SK-N-SH (cell line): Measurements from ENCODE around the gene PSME2. TPM values are rescaled to one million over a fixed set of nuclear protein-coding genes. Genes with fewer than 3 reads are reported as not detected.

Experiments used
- CTCF ChIA-PET: fragments of 300-600, 350-600 bp; formaldehyde crosslinking; extraction: SDS; loops from one replicate; lab custom pipeline; 2021; lab: Yijun Ruan, JAX
- POLR2A ChIA-PET: fragments of 350-600 bp; sonication (Branson Sonifier 250); formaldehyde crosslinking; extraction: SDS; loops from one replicate; lab custom pipeline; 2020; ENCODE audit warnings: antibody characterized with exemption, inconsistent platforms; lab: Yijun Ruan, JAX
- DNase-seq: peaks from one replicate; pipeline ENCODE4 v3.0.0; 2012
- H2AFZ ChIP-seq: fragments of 200-600 bp; sonication (generic); 2 replicates; pipeline ENCODE4 v1.8.1; 2016; ENCODE audit warnings: antibody characterized with exemption, mild to moderate bottlenecking, low read depth
- H3F3A ChIP-seq: fragments of 200-600 bp; sonication (generic); replicated peaks from 2 replicates; pipeline ENCODE3; 2016; ENCODE audit warnings: antibody characterized with exemption, mild to moderate bottlenecking; ENCODE audit not compliant: insufficient read depth
- H3K27ac ChIP-seq, 2 experiments: fragments of 200-500 bp in 1 of 2; fragments of 200-600 bp in 1 of 2; sonication (Bioruptor generic) in 1 of 2; sonication (generic), shearing (Covaris generic) in 1 of 2; 2 replicates each; pipeline versions ENCODE4 v1.5.1 to v1.6.1; 2014 to 2016; ENCODE audit warnings: low read depth in 2 of 2, inconsistent platforms in 1 of 2, low read length in 1 of 2, mild to moderate bottlenecking in 1 of 2, mixed read lengths in 1 of 2
- H3K27me3 ChIP-seq: fragments of 200-600 bp; sonication (generic), shearing (Covaris generic); 2 replicates; pipeline ENCODE4 v1.6.1; 2016; ENCODE audit warnings: mixed run types; ENCODE audit not compliant: insufficient read depth
- H3K36me3 ChIP-seq, 2 experiments: fragments of 200-500 bp in 1 of 2; fragments of 200-600 bp in 1 of 2; sonication (Bioruptor generic) in 1 of 2; sonication (generic) in 1 of 2; replicated peaks in 1 of 2; 2 replicates each; pipeline versions ENCODE3 to v1.5.1; 2014 to 2016; ENCODE audit warnings: low read length in 1 of 2, mild to moderate bottlenecking in 1 of 2; ENCODE audit not compliant: insufficient read depth in 2 of 2, control insufficient read depth in 1 of 2
- H3K4me1 ChIP-seq, 2 experiments: fragments of 200-500 bp in 1 of 2; fragments of 200-600 bp in 1 of 2; sonication (Bioruptor generic) in 1 of 2; sonication (generic), shearing (Covaris generic) in 1 of 2; 2 replicates each; pipeline versions ENCODE4 v1.5.1 to v1.6.1; 2014 to 2016; ENCODE audit warnings: low read depth in 1 of 2, low read length in 1 of 2, mixed run types in 1 of 2; ENCODE audit not compliant: insufficient read depth in 2 of 2, control insufficient read depth in 1 of 2
- H3K4me2 ChIP-seq: fragments of 200-600 bp; sonication (generic), shearing (Covaris generic); 2 replicates; pipeline ENCODE4 v1.6.1; 2017; ENCODE audit warnings: mixed run types
- H3K4me3 ChIP-seq, 2 experiments: fragments of 200-500 bp in 1 of 2; fragments of 200-600 bp in 1 of 2; sonication (Bioruptor generic) in 1 of 2; sonication (generic), shearing (Covaris generic) in 1 of 2; 2 replicates each; pipeline versions ENCODE4 v1.5.1 to v1.8.1; 2014 to 2016; ENCODE audit warnings: low read depth in 2 of 2, inconsistent platforms in 1 of 2, low read length in 1 of 2, mild to moderate bottlenecking in 1 of 2, mixed read lengths in 1 of 2, moderate library complexity in 1 of 2
- H3K79me2 ChIP-seq: fragments of 200-600 bp; sonication (generic); 2 replicates; pipeline ENCODE4 v1.8.1; 2017; ENCODE audit warnings: mild to moderate bottlenecking; ENCODE audit not compliant: insufficient read depth
- H3K9ac ChIP-seq: fragments of 200-600 bp; sonication (generic); 2 replicates; pipeline ENCODE4 v1.6.1; 2017; ENCODE audit warnings: mixed run types
- H3K9me2 ChIP-seq: fragments of 200-600 bp; sonication (generic); 2 replicates; pipeline ENCODE4 v1.6.1; 2017; ENCODE audit warnings: mixed run types
- H3K9me3 ChIP-seq: fragments of 200-600 bp; sonication (generic); 2 replicates; pipeline ENCODE4 v1.6.1; 2017; ENCODE audit warnings: mixed run types, mild to moderate bottlenecking, moderate library complexity
- H4K20me1 ChIP-seq: fragments of 200-600 bp; sonication (generic); 2 replicates; pipeline ENCODE4 v1.6.1; 2017; ENCODE audit warnings: mild to moderate bottlenecking, mixed run types; ENCODE audit not compliant: insufficient read depth
- CHD2 ChIP-seq: fragments of 150-350 bp; IDR thresholded peaks from 2 replicates; pipeline ENCODE4 v1.6.1; 2018; ENCODE audit warnings: low read length; ENCODE audit not compliant: partially characterized antibody
- ELF1 ChIP-seq: IDR thresholded peaks from 2 replicates; pipeline ENCODE4 v1.4.0; 2012
- EP300 ChIP-seq, 2 experiments: IDR thresholded peaks; 2 replicates each; pipeline versions ENCODE4 v1.4.0 to v1.6.1; 2012; ENCODE audit warnings: borderline replicate concordance in 1 of 2, low read depth in 1 of 2, low read length in 1 of 2
- FOXM1 ChIP-seq: IDR thresholded peaks from 2 replicates; pipeline ENCODE4 v1.4.0; 2012; ENCODE audit warnings: low read depth, mild to moderate bottlenecking
- IRF3 ChIP-seq: fragments of 150-350 bp; IDR thresholded peaks from 2 replicates; pipeline ENCODE4 v1.6.1; 2016; ENCODE audit warnings: mild to moderate bottlenecking, low read depth, low read length
- JUND ChIP-seq: IDR thresholded peaks from 2 replicates; pipeline ENCODE4 v1.4.0; 2012
- MEF2A ChIP-seq: IDR thresholded peaks from 2 replicates; pipeline ENCODE4 v1.4.0; 2012; ENCODE audit warnings: low read depth, borderline replicate concordance
- NFIC ChIP-seq: IDR thresholded peaks from 2 replicates; pipeline ENCODE4 v1.4.0; 2012; ENCODE audit warnings: borderline replicate concordance
- POLR2AphosphoS5 ChIP-seq: IDR thresholded peaks from 2 replicates; pipeline ENCODE4 v1.6.1; 2012; ENCODE audit warnings: low read depth, low read length
- RCOR1 ChIP-seq: fragments of 150-350 bp; IDR thresholded peaks from 2 replicates; pipeline ENCODE4 v1.6.1; 2017; ENCODE audit warnings: antibody characterized with exemption, low read length
- RXRA ChIP-seq: IDR thresholded peaks from 2 replicates; pipeline ENCODE4 v1.4.0; 2012; ENCODE audit warnings: low read depth, mild to moderate bottlenecking, borderline replicate concordance
- SIN3A ChIP-seq: IDR thresholded peaks from 2 replicates; pipeline ENCODE4 v1.6.1; 2012; ENCODE audit warnings: low read depth, mild to moderate bottlenecking, low read length, moderate library complexity, borderline replicate concordance
- SMC3 ChIP-seq: IDR thresholded peaks from 2 replicates; pipeline ENCODE4 v1.6.1; 2012; ENCODE audit warnings: low read depth, low read length, improper control_type of control experiment
- TCF12 ChIP-seq: IDR thresholded peaks from 2 replicates; pipeline ENCODE4 v1.4.0; 2012
- ZBTB33 ChIP-seq: IDR thresholded peaks from 2 replicates; pipeline ENCODE4 v1.4.0; 2012; ENCODE audit warnings: low read depth, borderline replicate concordance
- WGBS: methylation state at CpG from one replicate; pipeline ENCODE4 v1.1.6; 2017; ENCODE audit warnings: low lambda C conversion rate; 5-methylcytosine and 5-hydroxymethylcytosine counted together
- polyA plus RNA-seq, 3 experiments: library from polyadenylated mRNA; depleted of rRNA; stranded (reverse); fragments of >200 nt; gene quantifications; 2 replicates each; pipeline ENCODE4 v1.2.3, GENCODE V29; 2012
- TF ChIP-seq, protein P1 (sequence below): IDR thresholded peaks from 2 replicates; pipeline ENCODE4 v1.4.0; 2012; ENCODE audit warnings: low read depth, borderline replicate concordance
- TF ChIP-seq, protein P2 (sequence below): IDR thresholded peaks from 2 replicates; pipeline ENCODE4 v1.6.1; 2012; ENCODE audit warnings: mild to moderate bottlenecking, low read depth, low read length, moderate library complexity

PSME2 gene
- polyA plus RNA-seq, 1 of the 3 experiments (the other 2 are of a cell fraction): 147 TPM

DNA sequence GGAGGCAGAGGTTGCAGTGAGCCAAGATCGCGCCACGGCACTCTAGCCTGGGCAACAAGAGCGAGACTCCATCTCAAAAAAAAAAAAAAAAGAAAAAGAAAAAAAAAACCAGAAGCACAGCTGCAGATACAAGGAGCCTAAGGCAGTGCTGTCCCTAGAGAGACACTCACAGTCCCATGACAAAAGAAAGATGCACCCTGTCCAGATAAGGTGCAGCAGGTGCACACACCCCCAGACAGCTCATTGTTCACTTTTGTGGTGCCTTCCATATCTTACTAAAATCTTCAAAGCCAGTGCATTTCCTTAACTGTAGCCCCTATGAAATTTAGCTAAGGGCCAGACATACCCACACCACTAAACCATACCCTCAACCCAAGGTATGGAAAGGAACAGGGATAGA is 24.0 kb downstream of the PSME2 start (continued):
- TF ChIP-seq, protein P1, sequence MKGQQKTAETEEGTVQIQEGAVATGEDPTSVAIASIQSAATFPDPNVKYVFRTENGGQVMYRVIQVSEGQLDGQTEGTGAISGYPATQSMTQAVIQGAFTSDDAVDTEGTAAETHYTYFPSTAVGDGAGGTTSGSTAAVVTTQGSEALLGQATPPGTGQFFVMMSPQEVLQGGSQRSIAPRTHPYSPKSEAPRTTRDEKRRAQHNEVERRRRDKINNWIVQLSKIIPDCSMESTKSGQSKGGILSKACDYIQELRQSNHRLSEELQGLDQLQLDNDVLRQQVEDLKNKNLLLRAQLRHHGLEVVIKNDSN: no peak
- TF ChIP-seq CHD2 (no peak), NFIC (no peak), TCF12 (no peak), JUND (no peak), EP300 (IDR thresholded peaks at IDR 0.05; ENCODE audit: borderline replicate concordance in 1 of 2, low read depth in 1 of 2, low read length in 1 of 2) (no peak), MEF2A (no peak), FOXM1 (no peak), SMC3 (no peak), SIN3A (no peak), ELF1 (no peak)
- TF ChIP-seq, all 33 proteins: peak for 0

DNA sequence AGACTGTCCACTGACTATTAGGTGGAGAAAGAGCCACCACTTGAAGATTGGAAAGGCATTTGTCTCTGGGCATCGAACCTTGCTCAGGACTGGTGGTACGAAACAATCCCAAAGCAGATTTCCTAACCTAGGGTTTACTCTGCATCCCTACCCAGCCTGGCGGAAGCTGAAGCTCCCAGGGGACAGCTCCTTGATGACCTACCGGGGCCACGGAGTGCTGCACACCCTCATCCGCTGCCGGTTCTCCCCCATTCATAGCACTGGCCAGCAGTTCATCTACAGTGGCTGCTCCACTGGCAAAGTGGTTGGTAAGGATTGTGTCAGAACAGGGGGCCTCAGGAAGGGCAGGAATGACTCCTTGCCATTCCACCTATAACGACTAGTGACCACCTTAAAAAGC is 25.2 kb downstream of the PSME2 start:
- no peak overlapping the region for H2AFZ ChIP-seq
- peaks cover 4% of the 10 kb centered on the region in 2 experiments; a peak in 2 of 4 replicates for H3K4me1 ChIP-seq
- H3F3A ChIP-seq: no peaks in the 10 kb centered on the region
- WGBS: 88% methylated on average over 4 of the region's 8 CpGs
- no peaks in the 10 kb centered on the region for H4K20me1 ChIP-seq
- no peaks in the 10 kb centered on the region for H3K27me3 ChIP-seq
- no peak overlapping the region for H3K27ac ChIP-seq
- no peaks in the 10 kb centered on the region for H3K9me2 ChIP-seq
- peaks cover 12 to 47% of the 10 kb centered on the region in 2 experiments for H3K36me3 ChIP-seq
- TF ChIP-seq RXRA (no peak), ZBTB33 (no peak), IRF3 (no peak), RCOR1 (no peak), POLR2AphosphoS5 (no peak)
- TF ChIP-seq, protein P2, sequence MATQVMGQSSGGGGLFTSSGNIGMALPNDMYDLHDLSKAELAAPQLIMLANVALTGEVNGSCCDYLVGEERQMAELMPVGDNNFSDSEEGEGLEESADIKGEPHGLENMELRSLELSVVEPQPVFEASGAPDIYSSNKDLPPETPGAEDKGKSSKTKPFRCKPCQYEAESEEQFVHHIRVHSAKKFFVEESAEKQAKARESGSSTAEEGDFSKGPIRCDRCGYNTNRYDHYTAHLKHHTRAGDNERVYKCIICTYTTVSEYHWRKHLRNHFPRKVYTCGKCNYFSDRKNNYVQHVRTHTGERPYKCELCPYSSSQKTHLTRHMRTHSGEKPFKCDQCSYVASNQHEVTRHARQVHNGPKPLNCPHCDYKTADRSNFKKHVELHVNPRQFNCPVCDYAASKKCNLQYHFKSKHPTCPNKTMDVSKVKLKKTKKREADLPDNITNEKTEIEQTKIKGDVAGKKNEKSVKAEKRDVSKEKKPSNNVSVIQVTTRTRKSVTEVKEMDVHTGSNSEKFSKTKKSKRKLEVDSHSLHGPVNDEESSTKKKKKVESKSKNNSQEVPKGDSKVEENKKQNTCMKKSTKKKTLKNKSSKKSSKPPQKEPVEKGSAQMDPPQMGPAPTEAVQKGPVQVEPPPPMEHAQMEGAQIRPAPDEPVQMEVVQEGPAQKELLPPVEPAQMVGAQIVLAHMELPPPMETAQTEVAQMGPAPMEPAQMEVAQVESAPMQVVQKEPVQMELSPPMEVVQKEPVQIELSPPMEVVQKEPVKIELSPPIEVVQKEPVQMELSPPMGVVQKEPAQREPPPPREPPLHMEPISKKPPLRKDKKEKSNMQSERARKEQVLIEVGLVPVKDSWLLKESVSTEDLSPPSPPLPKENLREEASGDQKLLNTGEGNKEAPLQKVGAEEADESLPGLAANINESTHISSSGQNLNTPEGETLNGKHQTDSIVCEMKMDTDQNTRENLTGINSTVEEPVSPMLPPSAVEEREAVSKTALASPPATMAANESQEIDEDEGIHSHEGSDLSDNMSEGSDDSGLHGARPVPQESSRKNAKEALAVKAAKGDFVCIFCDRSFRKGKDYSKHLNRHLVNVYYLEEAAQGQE: no peak
- TF ChIP-seq, all 33 proteins: peak for 0
- Histone ChIP-seq H3K79me2 (no peaks in the 10 kb centered on the region), H3K4me3 (no peak overlapping the region), H3K4me2 (no peak overlapping the region), H3K9me3 (no peaks in the 10 kb centered on the region), H3K9ac (no peak overlapping the region)
- ChIA-PET CTCF (interaction anchor here (1.4 kb wide), 1 partner anchor 12 kb away, joined by 3 read pairs; no protein-coding TSS in a partner anchor), POLR2A (no interaction called here)
- no peak for DNase-seq
